Endodermal cell (in vitro differentiated cells): ENCODE results near the gene RORB. TPM values are rescaled to one million over a fixed set of nuclear protein-coding genes. Genes with fewer than 3 reads are reported as not detected.

ENCODE experiments used
- DNase-seq: peaks from one replicate; pipeline ENCODE4 v3.0.0-alpha.2; 2017
- H3K27ac ChIP-seq: 2 replicates; pipeline ENCODE4 v1.5.1; 2013; ENCODE audit warnings: mild to moderate bottlenecking, low read depth, low read length, moderate library complexity
- H3K27me3 ChIP-seq: 2 replicates; pipeline ENCODE4 v1.6.1; 2013; ENCODE audit warnings: mild to moderate bottlenecking, low read length, moderate library complexity; ENCODE audit not compliant: insufficient read depth, control insufficient read depth, poor library complexity, severe bottlenecking
- H3K36me3 ChIP-seq: 2 replicates; pipeline ENCODE4 v1.7.0; 2013; ENCODE audit warnings: mild to moderate bottlenecking, low read length, moderate library complexity; ENCODE audit not compliant: control insufficient read depth, insufficient read depth
- H3K4me1 ChIP-seq: one replicate; pipeline ENCODE4 v1.7.0; 2013; ENCODE audit warnings: low read length; ENCODE audit not compliant: control insufficient read depth, insufficient read depth
- H3K4me3 ChIP-seq: 2 replicates; pipeline ENCODE4 v1.5.1; 2013; ENCODE audit warnings: mild to moderate bottlenecking, low read length, moderate library complexity
- H3K9ac ChIP-seq: 2 replicates; pipeline ENCODE4 v1.6.1; 2013; ENCODE audit warnings: mild to moderate bottlenecking, low read length, moderate library complexity; ENCODE audit not compliant: poor library complexity, severe bottlenecking; ENCODE audit errors: extremely low read depth
- H3K9me3 ChIP-seq: 2 replicates; pipeline ENCODE4 v1.6.1; 2013; ENCODE audit warnings: mild to moderate bottlenecking, low read length, moderate library complexity; ENCODE audit not compliant: control insufficient read depth
- H3K27ac Mint-ChIP-seq: 2 replicates; pipeline ENCODE4 v1.8.0; 2020; ENCODE audit warnings: mixed read lengths
- H3K27me3 Mint-ChIP-seq: 2 replicates; pipeline ENCODE4 v1.8.0; 2021; ENCODE audit warnings: mild to moderate bottlenecking, mixed read lengths; ENCODE audit not compliant: insufficient read depth
- H3K36me3 Mint-ChIP-seq: 2 replicates; pipeline ENCODE4 v1.8.0; 2020; ENCODE audit warnings: low read depth, mixed read lengths
- H3K4me1 Mint-ChIP-seq: 2 replicates; pipeline ENCODE4 v1.8.0; 2020; ENCODE audit warnings: mixed read lengths
- H3K4me3 Mint-ChIP-seq: 2 replicates; pipeline ENCODE4 v1.8.0; 2020; ENCODE audit warnings: mild to moderate bottlenecking, moderate library complexity, mixed read lengths
- H3K9me3 Mint-ChIP-seq: 2 replicates; pipeline ENCODE4 v1.8.0; 2020; ENCODE audit warnings: mild to moderate bottlenecking, mixed read lengths
- WGBS, 2 experiments: methylation state at CpG; one replicate each; pipeline versions ENCODE4 v1.1.5 to v1.1.7; 2013; ENCODE audit warnings: missing lambda C conversion rate in 2 of 2, mixed read lengths in 1 of 2; ENCODE audit not compliant: insufficient coverage in 1 of 2, insufficient read length in 1 of 2; 5-methylcytosine and 5-hydroxymethylcytosine counted together
- total RNA-seq, 2 donors: library from RNA; stranded (reverse); fragmentation: NEBNext Ultra II Directional in 1 of 2; extraction: Animal tissue kit (Norgen Biotek cat#: 25700) in 1 of 2; gene quantifications; 2 replicates in 1 of 2; 3 replicates in 1 of 2; pipeline ENCODE4 v1.2.1, GENCODE V29; 2021
- TF ChIP-seq, protein P1 (sequence below): fragments of 200-600 bp; sonication (generic); conservative IDR thresholded peaks from 2 replicates; pipeline ENCODE4 v1.5.0; 2021; ENCODE audit warnings: antibody characterized with exemption, mild to moderate bottlenecking

RORB gene
- total RNA-seq, 2 donors from 2014 or later = 0.18 to 0.88 TPM

DNA sequence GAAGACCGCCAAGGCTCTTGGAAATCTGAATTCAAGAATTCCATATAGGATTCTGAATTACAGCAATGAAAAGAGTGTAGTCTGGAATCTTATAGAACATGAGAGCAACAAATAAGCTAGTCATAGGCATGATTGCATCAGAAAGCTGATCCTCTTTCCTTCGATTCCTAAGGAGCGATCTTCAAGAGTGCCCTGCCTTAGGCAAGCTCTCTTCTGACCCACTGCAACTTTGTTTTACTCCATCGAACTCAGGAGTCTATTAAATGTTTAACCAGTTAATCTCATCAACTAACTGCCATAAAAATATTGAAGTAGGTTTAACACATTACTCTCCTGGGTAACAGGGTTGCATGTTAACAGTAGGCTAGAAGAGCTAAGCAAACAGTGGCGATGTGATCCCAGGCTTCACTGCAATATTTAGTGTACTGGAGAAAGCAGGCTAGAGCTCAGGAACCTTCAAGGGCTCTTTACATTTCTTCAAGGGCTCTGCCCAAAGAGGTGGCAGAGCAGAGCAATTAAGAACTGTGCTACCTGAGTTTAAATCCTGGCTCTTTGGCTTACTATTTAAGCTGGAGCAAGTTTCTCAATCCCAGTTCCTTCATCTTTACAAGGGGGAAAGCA, 146.3 kb downstream of the RORB start:
- no peaks in the 10 kb centered on the region for H3K9me3 ChIP-seq
- H3K9ac ChIP-seq = no peak overlapping the region
- Mint-ChIP-seq H3K4me3 (no peak overlapping the region), H3K4me1 (peaks cover 26% of the 10 kb centered on the region), H3K27me3 (no peaks in the 10 kb centered on the region), H3K36me3 (no peaks in the 10 kb centered on the region), H3K9me3 (no peaks in the 10 kb centered on the region), H3K27ac (no peak overlapping the region)
- 93% methylated on average over 3 to 5 of the region's 5 CpGs for WGBS, 2 experiments
- no peak overlapping the region for H3K27ac ChIP-seq
- peaks cover 3% of the 10 kb centered on the region for H3K4me1 ChIP-seq
- DNase-seq = no peak
- no peaks in the 10 kb centered on the region for H3K36me3 ChIP-seq
- no peaks in the 10 kb centered on the region for H3K27me3 ChIP-seq
- H3K4me3 ChIP-seq = no peak overlapping the region
- TF ChIP-seq, protein P1, sequence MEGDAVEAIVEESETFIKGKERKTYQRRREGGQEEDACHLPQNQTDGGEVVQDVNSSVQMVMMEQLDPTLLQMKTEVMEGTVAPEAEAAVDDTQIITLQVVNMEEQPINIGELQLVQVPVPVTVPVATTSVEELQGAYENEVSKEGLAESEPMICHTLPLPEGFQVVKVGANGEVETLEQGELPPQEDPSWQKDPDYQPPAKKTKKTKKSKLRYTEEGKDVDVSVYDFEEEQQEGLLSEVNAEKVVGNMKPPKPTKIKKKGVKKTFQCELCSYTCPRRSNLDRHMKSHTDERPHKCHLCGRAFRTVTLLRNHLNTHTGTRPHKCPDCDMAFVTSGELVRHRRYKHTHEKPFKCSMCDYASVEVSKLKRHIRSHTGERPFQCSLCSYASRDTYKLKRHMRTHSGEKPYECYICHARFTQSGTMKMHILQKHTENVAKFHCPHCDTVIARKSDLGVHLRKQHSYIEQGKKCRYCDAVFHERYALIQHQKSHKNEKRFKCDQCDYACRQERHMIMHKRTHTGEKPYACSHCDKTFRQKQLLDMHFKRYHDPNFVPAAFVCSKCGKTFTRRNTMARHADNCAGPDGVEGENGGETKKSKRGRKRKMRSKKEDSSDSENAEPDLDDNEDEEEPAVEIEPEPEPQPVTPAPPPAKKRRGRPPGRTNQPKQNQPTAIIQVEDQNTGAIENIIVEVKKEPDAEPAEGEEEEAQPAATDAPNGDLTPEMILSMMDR = no peak

DNA sequence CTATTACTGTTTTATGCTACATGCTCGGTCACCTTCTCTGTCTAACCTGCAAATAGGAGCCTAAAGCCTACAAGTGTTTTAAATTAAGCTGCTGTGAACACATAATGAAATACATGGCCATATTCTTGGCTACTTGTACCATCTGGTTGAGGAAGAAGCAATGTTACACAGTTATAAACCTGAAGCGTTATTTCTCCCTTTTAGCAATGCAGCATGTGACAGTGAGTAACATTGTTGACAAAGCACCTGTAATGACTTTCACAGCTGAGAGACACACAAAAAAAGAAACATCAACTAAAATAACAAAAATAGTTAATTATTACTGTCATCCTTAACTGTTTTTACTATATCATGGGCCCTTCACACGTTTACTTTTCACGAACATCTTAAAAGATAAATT, 146.9 kb downstream of the RORB start:
- Histone ChIP-seq H3K27ac (no peak overlapping the region), H3K9me3 (no peaks in the 10 kb centered on the region), H3K4me1 (peaks cover 3% of the 10 kb centered on the region), H3K27me3 (no peaks in the 10 kb centered on the region), H3K9ac (no peak overlapping the region), H3K4me3 (no peak overlapping the region), H3K36me3 (no peaks in the 10 kb centered on the region)
- 90 to 94% methylated on average over 2 to 4 of the region's 4 CpGs for WGBS, 2 experiments
- H3K4me3 Mint-ChIP-seq = no peak overlapping the region
- H3K9me3 Mint-ChIP-seq = no peaks in the 10 kb centered on the region
- no peak overlapping the region for H3K27ac Mint-ChIP-seq
- TF ChIP-seq, protein P1 = no peak
- DNase-seq = no peak
- no peaks in the 10 kb centered on the region for H3K27me3 Mint-ChIP-seq
- H3K36me3 Mint-ChIP-seq = no peaks in the 10 kb centered on the region
- peaks cover 26% of the 10 kb centered on the region for H3K4me1 Mint-ChIP-seq

DNA sequence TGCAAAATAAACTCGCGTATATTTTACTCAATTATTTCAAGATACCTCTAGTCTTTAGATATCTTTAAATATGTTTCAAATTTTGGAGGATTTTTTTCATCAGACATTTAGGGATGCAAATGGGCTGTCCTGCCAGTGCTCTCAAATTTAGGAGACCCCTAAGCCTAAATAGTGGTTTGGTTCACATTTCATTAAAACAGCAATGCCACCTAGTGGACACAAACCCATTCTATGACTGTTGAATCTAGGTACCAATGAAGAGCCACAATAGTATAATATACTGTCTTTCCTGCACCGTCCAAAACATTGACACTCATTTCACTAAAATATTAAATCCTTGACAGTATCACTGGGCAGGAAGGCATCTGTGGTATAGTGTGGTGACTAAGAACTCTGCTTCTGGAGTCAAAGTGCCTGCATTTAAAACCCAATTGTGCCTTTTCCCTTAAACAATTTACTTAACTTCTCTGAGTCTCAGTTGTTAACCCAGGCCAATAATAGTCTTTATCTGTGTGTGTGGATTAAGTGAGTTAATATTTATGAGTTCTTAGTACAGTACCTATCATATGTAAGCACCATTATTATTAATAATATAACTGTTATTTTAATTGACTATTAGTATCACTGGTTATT, 148.0 kb downstream of the RORB start:
- H3K9me3 ChIP-seq = no peaks in the 10 kb centered on the region
- Mint-ChIP-seq H3K27ac (no peak overlapping the region), H3K36me3 (no peaks in the 10 kb centered on the region), H3K4me1 (peaks cover 26% of the 10 kb centered on the region), H3K4me3 (no peak overlapping the region), H3K9me3 (no peaks in the 10 kb centered on the region), H3K27me3 (no peaks in the 10 kb centered on the region)
- H3K4me3 ChIP-seq = no peak overlapping the region
- no peak for DNase-seq
- no peaks in the 10 kb centered on the region for H3K27me3 ChIP-seq
- H3K27ac ChIP-seq = no peak overlapping the region
- 70% methylated on average over 3 of the region's 3 CpGs; no CpG with 5 or more reads in 1 of the 2 experiments for WGBS, 2 experiments
- H3K4me1 ChIP-seq = peaks cover 3% of the 10 kb centered on the region
- TF ChIP-seq, protein P1 = peak; percentile 85
- H3K36me3 ChIP-seq = no peaks in the 10 kb centered on the region
- no peak overlapping the region for H3K9ac ChIP-seq
